ENCODE results near the gene FAM184A. TPM values are rescaled to one million over a fixed set of nuclear protein-coding genes. Genes with fewer than 3 reads are reported as not detected.

The FAM184A gene
- total and polyA plus RNA-seq, 2 experiments from 2014 or later = 0.25 TPM; not detected in 1

- Histone ChIP-seq H3K27me3 (replicated peaks; ENCODE audit: insufficient read depth) (no peaks in the 10 kb centered on the region), H3K4me1 (ENCODE audit: insufficient read depth) (no peaks in the 10 kb centered on the region), H3K9me2 (ENCODE audit: insufficient read depth) (no peaks in the 10 kb centered on the region), H3K4me3 (no peak overlapping the region), H3F3A (ENCODE audit: insufficient read depth) (no peaks in the 10 kb centered on the region), H3K79me2 (ENCODE audit: insufficient read depth) (no peaks in the 10 kb centered on the region), H3K4me2 (ENCODE audit: unreplicated experiment) (no peak overlapping the region), H3K9ac (no peak overlapping the region), H3K27ac (no peak overlapping the region), H3K9me3 (ENCODE audit: low read depth) (no peaks in the 10 kb centered on the region), H3K36me3 (ENCODE audit: low read depth) (no peaks in the 10 kb centered on the region), H2AFZ (no peak overlapping the region), H4K20me1 (ENCODE audit: insufficient read depth) (no peaks in the 10 kb centered on the region)
- in situ Hi-C loops (cut with MboI) = no loop called here
- WGBS, 2 experiments (ENCODE audit: low coverage in 1 of 2, low lambda C conversion rate in 2 of 2, missing lambda C conversion rate in 2 of 2) = 82 to 85% methylated on average over 8 of the region's 8 CpGs
- DNase-seq = no peak
- no peak for TF ChIP-seq EZH2 (IDR thresholded peaks at IDR 0.05; ENCODE audit: insufficient read depth, poor library complexity, severe bottlenecking)
- TF ChIP-seq EZH2phosphoT487 (IDR thresholded peaks at IDR 0.05; ENCODE audit: insufficient read depth, low read depth) = no peak
These were observed 38.2 kb downstream of the FAM184A start for GRCh38 chr6:119040229-119040628.

- in situ Hi-C loops (cut with MboI) = no loop called here
- H2AFZ ChIP-seq = no peak overlapping the region
- H3K4me2 ChIP-seq (ENCODE audit: unreplicated experiment) = no peak overlapping the region
- no peak overlapping the region for H3K4me3 ChIP-seq
- no peaks in the 10 kb centered on the region for H3K9me2 ChIP-seq (ENCODE audit: insufficient read depth)
- TF ChIP-seq EZH2phosphoT487 (IDR thresholded peaks at IDR 0.05; ENCODE audit: insufficient read depth, low read depth) (no peak), EZH2 (IDR thresholded peaks at IDR 0.05; ENCODE audit: insufficient read depth, poor library complexity, severe bottlenecking) (no peak)
- no peaks in the 10 kb centered on the region for H3K4me1 ChIP-seq (ENCODE audit: insufficient read depth)
- no peaks in the 10 kb centered on the region for H3F3A ChIP-seq (ENCODE audit: insufficient read depth)
- no peak overlapping the region for H3K27ac ChIP-seq
- no peak for DNase-seq
- H3K9ac ChIP-seq = no peak overlapping the region
- H3K79me2 ChIP-seq (ENCODE audit: insufficient read depth) = no peaks in the 10 kb centered on the region
- no peaks in the 10 kb centered on the region for H3K9me3 ChIP-seq (ENCODE audit: low read depth)
- H3K36me3 ChIP-seq (ENCODE audit: low read depth) = no peaks in the 10 kb centered on the region
- H4K20me1 ChIP-seq (ENCODE audit: insufficient read depth) = no peaks in the 10 kb centered on the region
- no peaks in the 10 kb centered on the region for H3K27me3 ChIP-seq (replicated peaks; ENCODE audit: insufficient read depth)
- 65 to 69% methylated on average over 4 of the region's 4 CpGs for WGBS, 2 experiments (ENCODE audit: low coverage in 1 of 2, low lambda C conversion rate in 2 of 2, missing lambda C conversion rate in 2 of 2)
These were observed 40.4 kb downstream of the FAM184A start for GRCh38 chr6:119037941-119038623.

- H3K4me2 ChIP-seq (ENCODE audit: unreplicated experiment) = no peak overlapping the region
- no peak overlapping the region for H3K4me3 ChIP-seq
- no peaks in the 10 kb centered on the region for H3K9me3 ChIP-seq (ENCODE audit: low read depth)
- no peak for DNase-seq
- no peaks in the 10 kb centered on the region for H3F3A ChIP-seq (ENCODE audit: insufficient read depth)
- H3K27ac ChIP-seq = no peak overlapping the region
- no peaks in the 10 kb centered on the region for H4K20me1 ChIP-seq (ENCODE audit: insufficient read depth)
- in situ Hi-C loops (cut with MboI) = no loop called here
- no peak for TF ChIP-seq EZH2 (IDR thresholded peaks at IDR 0.05; ENCODE audit: insufficient read depth, poor library complexity, severe bottlenecking)
- no peak for TF ChIP-seq EZH2phosphoT487 (IDR thresholded peaks at IDR 0.05; ENCODE audit: insufficient read depth, low read depth)
- no peaks in the 10 kb centered on the region for H3K9me2 ChIP-seq (ENCODE audit: insufficient read depth)
- H3K27me3 ChIP-seq (replicated peaks; ENCODE audit: insufficient read depth) = no peaks in the 10 kb centered on the region
- no peak overlapping the region for H3K9ac ChIP-seq
- no peaks in the 10 kb centered on the region for H3K4me1 ChIP-seq (ENCODE audit: insufficient read depth)
- no peaks in the 10 kb centered on the region for H3K79me2 ChIP-seq (ENCODE audit: insufficient read depth)
- H3K36me3 ChIP-seq (ENCODE audit: low read depth) = no peaks in the 10 kb centered on the region
- H2AFZ ChIP-seq = no peak overlapping the region
These were observed 41.2 kb downstream of the FAM184A start for GRCh38 chr6:119037264-119037663.

GRCh38 chr6:119036081-119036480, 42.4 kb downstream of the FAM184A start:
- WGBS, 2 experiments (ENCODE audit: low coverage in 1 of 2, low lambda C conversion rate in 2 of 2, missing lambda C conversion rate in 2 of 2) = 9% methylated on average over 5 of the region's 5 CpGs
- no peaks in the 10 kb centered on the region for H3F3A ChIP-seq (ENCODE audit: insufficient read depth)
- no peak overlapping the region for H3K27ac ChIP-seq
- no peak overlapping the region for H3K9ac ChIP-seq
- H4K20me1 ChIP-seq (ENCODE audit: insufficient read depth) = no peaks in the 10 kb centered on the region
- H3K79me2 ChIP-seq (ENCODE audit: insufficient read depth) = no peaks in the 10 kb centered on the region
- in situ Hi-C loops (cut with MboI) = no loop called here
- H3K27me3 ChIP-seq (replicated peaks; ENCODE audit: insufficient read depth) = no peaks in the 10 kb centered on the region
- H3K4me3 ChIP-seq = no peak overlapping the region
- H3K9me2 ChIP-seq (ENCODE audit: insufficient read depth) = no peaks in the 10 kb centered on the region
- TF ChIP-seq EZH2 (IDR thresholded peaks at IDR 0.05; ENCODE audit: insufficient read depth, poor library complexity, severe bottlenecking) = no peak
- TF ChIP-seq EZH2phosphoT487 (IDR thresholded peaks at IDR 0.05; ENCODE audit: insufficient read depth, low read depth) = no peak
- H3K4me1 ChIP-seq (ENCODE audit: insufficient read depth) = no peaks in the 10 kb centered on the region
- H3K36me3 ChIP-seq (ENCODE audit: low read depth) = no peaks in the 10 kb centered on the region
- no peak for DNase-seq
- H3K9me3 ChIP-seq (ENCODE audit: low read depth) = no peaks in the 10 kb centered on the region
- no peak overlapping the region for H3K4me2 ChIP-seq (ENCODE audit: unreplicated experiment)
- H2AFZ ChIP-seq = no peak overlapping the region

GRCh38 chr6:119035459-119035858, 43.0 kb downstream of the FAM184A start:
- no peaks in the 10 kb centered on the region for H3K36me3 ChIP-seq (ENCODE audit: low read depth)
- H2AFZ ChIP-seq = no peak overlapping the region
- WGBS, 2 experiments (ENCODE audit: low coverage in 1 of 2, low lambda C conversion rate in 2 of 2, missing lambda C conversion rate in 2 of 2) = 66 to 67% methylated on average over 6 of the region's 6 CpGs
- H3K4me3 ChIP-seq = no peak overlapping the region
- DNase-seq = no peak
- H3K27ac ChIP-seq = no peak overlapping the region
- no peaks in the 10 kb centered on the region for H3K4me1 ChIP-seq (ENCODE audit: insufficient read depth)
- H3F3A ChIP-seq (ENCODE audit: insufficient read depth) = no peaks in the 10 kb centered on the region
- TF ChIP-seq EZH2phosphoT487 (IDR thresholded peaks at IDR 0.05; ENCODE audit: insufficient read depth, low read depth) = no peak
- TF ChIP-seq EZH2 (IDR thresholded peaks at IDR 0.05; ENCODE audit: insufficient read depth, poor library complexity, severe bottlenecking) = no peak
- no peak overlapping the region for H3K9ac ChIP-seq
- no peaks in the 10 kb centered on the region for H3K79me2 ChIP-seq (ENCODE audit: insufficient read depth)
- no peaks in the 10 kb centered on the region for H3K27me3 ChIP-seq (replicated peaks; ENCODE audit: insufficient read depth)
- H4K20me1 ChIP-seq (ENCODE audit: insufficient read depth) = no peaks in the 10 kb centered on the region
- H3K4me2 ChIP-seq (ENCODE audit: unreplicated experiment) = no peak overlapping the region
- H3K9me3 ChIP-seq (ENCODE audit: low read depth) = no peaks in the 10 kb centered on the region
- in situ Hi-C loops (cut with MboI) = no loop called here
- H3K9me2 ChIP-seq (ENCODE audit: insufficient read depth) = no peaks in the 10 kb centered on the region

Measured in GM23248 (cell line).